ENCODE results near the gene TMEM175. TPM values are rescaled to one million over a fixed set of nuclear protein-coding genes. Genes with fewer than 3 reads are reported as not detected.

TMEM175 gene
- total RNA-seq, 1 donor: 8.2 TPM

DNA sequence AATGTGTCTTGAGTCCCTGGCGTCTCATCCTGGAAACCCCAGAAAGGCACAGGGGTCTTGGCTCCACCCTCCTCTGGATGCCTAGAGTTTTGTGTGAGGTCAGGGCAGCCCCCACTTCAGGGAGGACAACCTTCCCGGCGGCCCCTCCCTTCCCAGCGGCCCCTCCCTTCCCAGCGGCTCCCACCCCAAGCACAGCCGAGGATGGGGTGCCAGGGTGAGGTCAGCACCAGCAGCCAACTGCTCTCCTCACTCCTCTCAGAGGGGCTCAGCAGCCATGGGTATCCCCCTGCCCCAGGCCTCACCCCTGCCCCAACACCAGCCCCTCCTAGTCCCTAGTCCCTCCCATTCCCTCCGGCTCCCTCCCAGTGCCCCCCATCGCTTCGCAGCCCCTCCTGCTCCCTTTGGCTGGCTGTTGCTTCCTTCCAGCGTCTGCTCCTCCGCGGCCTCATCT is 23.7 kb downstream of the TMEM175 start:
- DNase-seq (ENCODE audit: low read depth): no peak
- TF ChIP-seq, protein P1, sequence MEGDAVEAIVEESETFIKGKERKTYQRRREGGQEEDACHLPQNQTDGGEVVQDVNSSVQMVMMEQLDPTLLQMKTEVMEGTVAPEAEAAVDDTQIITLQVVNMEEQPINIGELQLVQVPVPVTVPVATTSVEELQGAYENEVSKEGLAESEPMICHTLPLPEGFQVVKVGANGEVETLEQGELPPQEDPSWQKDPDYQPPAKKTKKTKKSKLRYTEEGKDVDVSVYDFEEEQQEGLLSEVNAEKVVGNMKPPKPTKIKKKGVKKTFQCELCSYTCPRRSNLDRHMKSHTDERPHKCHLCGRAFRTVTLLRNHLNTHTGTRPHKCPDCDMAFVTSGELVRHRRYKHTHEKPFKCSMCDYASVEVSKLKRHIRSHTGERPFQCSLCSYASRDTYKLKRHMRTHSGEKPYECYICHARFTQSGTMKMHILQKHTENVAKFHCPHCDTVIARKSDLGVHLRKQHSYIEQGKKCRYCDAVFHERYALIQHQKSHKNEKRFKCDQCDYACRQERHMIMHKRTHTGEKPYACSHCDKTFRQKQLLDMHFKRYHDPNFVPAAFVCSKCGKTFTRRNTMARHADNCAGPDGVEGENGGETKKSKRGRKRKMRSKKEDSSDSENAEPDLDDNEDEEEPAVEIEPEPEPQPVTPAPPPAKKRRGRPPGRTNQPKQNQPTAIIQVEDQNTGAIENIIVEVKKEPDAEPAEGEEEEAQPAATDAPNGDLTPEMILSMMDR (IDR thresholded peaks at IDR 0.05; ENCODE audit: insufficient read depth, low read depth, low read length): no peak
- no peak overlapping the region for H3K4me3 ChIP-seq (ENCODE audit: low read depth, low read length)

DNA sequence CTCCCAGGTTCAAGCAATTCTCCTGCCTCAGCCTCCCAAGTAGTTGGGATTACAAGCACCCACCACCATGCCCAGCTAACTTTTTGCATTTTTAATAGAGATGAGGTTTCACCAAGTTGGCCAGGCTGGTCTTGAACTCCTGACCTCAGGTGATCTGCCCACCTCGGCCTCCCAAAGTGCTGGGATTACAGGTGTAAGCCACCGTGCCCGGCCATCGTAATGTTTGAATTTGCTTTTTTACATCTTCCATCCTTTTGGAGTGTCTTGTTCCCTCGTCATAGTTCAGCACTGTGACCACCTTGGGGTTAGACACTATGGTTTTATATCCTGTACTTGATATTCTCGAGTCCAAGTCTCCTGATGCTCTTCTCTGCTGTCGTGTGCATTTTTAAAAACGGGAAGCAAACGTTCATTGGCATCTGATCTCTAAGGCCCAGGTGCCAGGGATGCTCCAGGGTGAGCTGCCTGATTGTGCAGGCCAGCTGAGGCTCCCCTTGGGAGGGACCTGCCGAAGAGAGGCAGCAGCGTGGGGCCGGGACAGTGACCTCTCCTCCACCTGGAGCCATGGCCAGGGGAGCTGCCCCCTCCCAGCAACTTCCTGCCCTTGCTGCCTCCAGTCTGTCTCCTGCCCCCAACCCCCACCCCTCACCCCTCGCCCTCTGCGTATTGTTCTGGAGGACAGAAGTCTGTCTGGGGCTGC is 24.4 kb downstream of the TMEM175 start:
- TF ChIP-seq, protein P1 (IDR thresholded peaks at IDR 0.05; ENCODE audit: insufficient read depth, low read depth, low read length): no peak
- H3K4me3 ChIP-seq (ENCODE audit: low read depth, low read length): no peak overlapping the region
- DNase-seq (ENCODE audit: low read depth): no peak

DNA sequence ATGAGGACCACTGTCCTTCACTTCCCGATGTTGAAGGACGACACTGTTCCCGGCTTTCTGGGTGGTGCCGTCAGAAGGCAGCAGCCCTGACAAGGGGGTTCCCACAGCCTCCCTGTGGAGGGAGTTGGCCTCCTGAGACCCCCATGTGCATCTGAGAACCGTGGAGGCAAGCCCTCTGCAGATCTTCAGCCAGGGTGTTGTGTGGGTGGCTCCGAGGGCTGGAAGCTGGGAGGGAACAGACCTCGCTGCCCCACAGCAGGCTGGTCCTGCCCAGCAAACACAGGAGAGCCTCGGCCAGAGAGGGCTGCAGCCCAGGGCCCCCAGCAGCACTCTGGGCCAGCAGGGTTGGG is 24.9 kb downstream of the TMEM175 start:
- no peak overlapping the region for H3K4me3 ChIP-seq (ENCODE audit: low read depth, low read length)
- TF ChIP-seq, protein P1 (IDR thresholded peaks at IDR 0.05; ENCODE audit: insufficient read depth, low read depth, low read length): no peak
- DNase-seq (ENCODE audit: low read depth): no peak

DNA sequence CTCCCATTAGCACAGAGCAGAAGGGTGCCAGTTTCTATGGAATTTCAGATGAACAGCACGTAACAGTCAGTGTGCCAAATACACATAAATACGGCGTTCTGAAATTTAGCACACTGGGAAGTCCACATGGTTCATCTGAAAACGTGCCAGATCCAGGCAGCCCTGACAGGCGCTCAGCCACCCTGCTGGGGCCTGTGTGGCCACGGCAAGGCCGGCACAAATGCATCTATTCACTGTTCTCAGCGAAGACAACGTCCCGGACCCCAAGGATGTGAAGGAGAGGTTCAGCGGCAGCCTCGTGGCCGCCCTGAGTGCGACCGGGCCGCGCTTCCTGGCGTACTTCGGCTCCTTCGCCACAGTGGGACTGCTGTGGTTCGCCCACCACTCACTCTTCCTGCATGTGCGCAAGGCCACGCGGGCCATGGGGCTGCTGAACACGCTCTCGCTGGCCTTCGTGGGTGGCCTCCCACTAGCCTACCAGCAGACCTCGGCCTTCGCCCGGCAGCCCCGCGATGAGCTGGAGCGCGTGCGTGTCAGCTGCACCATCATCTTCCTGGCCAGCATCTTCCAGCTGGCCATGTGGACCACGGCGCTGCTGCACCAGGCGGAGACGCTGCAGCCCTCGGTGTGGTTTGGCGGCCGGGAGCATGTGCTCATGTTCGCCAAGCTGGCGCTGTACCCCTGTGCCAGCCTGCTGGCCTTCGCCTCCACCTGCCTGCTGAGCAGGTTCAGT is 25.5 kb downstream of the TMEM175 start:
- DNase-seq (ENCODE audit: low read depth): no peak
- TF ChIP-seq, protein P1 (IDR thresholded peaks at IDR 0.05; ENCODE audit: insufficient read depth, low read depth, low read length): no peak
- no peak overlapping the region for H3K4me3 ChIP-seq (ENCODE audit: low read depth, low read length)

DNA sequence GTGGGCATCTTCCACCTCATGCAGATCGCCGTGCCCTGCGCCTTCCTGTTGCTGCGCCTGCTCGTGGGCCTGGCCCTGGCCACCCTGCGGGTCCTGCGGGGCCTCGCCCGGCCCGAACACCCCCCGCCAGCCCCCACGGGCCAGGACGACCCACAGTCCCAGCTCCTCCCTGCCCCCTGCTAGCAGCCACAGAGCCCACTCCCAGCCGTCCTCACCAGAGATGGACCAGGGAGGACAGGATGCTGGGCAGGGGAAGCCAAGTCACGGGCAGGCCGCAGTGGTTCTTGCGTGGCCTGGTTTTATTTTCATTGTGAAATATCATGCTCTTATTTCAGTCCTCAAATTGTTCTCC is 26.0 kb downstream of the TMEM175 start:
- TF ChIP-seq, protein P1 (IDR thresholded peaks at IDR 0.05; ENCODE audit: insufficient read depth, low read depth, low read length): no peak
- DNase-seq (ENCODE audit: low read depth): no peak
- no peak overlapping the region for H3K4me3 ChIP-seq (ENCODE audit: low read depth, low read length)

DNA sequence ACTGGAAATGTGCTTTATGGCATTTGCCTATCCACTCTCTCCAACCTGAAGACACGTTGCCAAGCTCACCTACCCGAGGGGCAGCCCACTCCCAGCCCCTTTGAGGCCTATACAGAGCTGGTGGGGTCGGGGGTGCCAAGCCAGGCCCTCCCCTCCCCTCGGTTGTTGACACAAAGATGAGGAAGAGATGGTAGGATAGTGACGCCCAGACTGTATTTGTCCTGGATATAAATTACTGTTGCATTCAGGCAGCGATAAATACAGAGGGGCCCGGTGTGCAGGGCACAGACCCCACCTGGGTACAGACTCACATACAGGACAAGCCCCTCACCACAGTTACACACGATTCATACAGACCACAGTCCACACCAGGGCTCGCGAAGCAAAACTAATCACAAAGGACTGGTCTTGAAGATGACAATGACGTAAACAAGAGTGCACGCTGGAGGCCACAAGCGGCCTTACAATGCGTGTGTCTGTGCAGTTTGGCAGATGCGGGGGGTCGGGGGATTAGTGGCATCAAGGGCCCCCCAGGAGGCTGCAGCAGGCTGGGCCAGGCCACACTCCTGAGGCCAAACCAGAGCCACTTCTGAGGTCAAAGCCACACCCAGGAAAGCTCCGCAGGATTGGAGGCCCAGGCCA is 26.6 kb downstream of the TMEM175 start:
- TF ChIP-seq, protein P1 (IDR thresholded peaks at IDR 0.05; ENCODE audit: insufficient read depth, low read depth, low read length): no peak
- no peak for DNase-seq (ENCODE audit: low read depth)
- no peak overlapping the region for H3K4me3 ChIP-seq (ENCODE audit: low read depth, low read length)

All from fibroblast of villous mesenchyme (primary cell).